Panc1 (cell line): Measurements from ENCODE around the gene CD28.

Source experiments
- CTCF ChIP-seq: fragments of 450-650 bp; IDR thresholded peaks from 2 replicates; pipeline ENCODE4 v1.5.1; 2017; ENCODE audit warnings: mild to moderate bottlenecking
- POLR2AphosphoS5 ChIP-seq: IDR thresholded peaks from 2 replicates; pipeline ENCODE4 v1.6.1; 2012; ENCODE audit warnings: mild to moderate bottlenecking, low read depth, low read length, moderate library complexity
- REST ChIP-seq, 2 experiments: IDR thresholded peaks; 2 replicates each; pipeline ENCODE4 v1.6.1; 2011 to 2012; ENCODE audit warnings: low read depth in 2 of 2, control low read depth in 1 of 2, low read length in 1 of 2, mild to moderate bottlenecking in 1 of 2, moderate library complexity in 1 of 2; ENCODE audit not compliant: insufficient read depth in 1 of 2
- SIN3A ChIP-seq: IDR thresholded peaks from 2 replicates; pipeline ENCODE4 v1.6.1; 2012; ENCODE audit warnings: low read depth, mild to moderate bottlenecking, low read length, moderate library complexity, borderline replicate concordance; ENCODE audit not compliant: insufficient read depth
- TCF7L2 ChIP-seq: IDR thresholded peaks from 2 replicates; pipeline ENCODE4 v1.6.1; 2011; ENCODE audit warnings: mild to moderate bottlenecking, low read depth, low read length, inconsistent platforms

- TF ChIP-seq CTCF: no peak
- TF ChIP-seq POLR2AphosphoS5: no peak
- no peak for TF ChIP-seq REST (IDR thresholded peaks at IDR 0.05; ENCODE audit: insufficient read depth in 1 of 2, low read depth in 2 of 2, low read length in 1 of 2)
- no peak for TF ChIP-seq TCF7L2
- no peak for TF ChIP-seq SIN3A
These were observed 12.2 kb upstream of the CD28 start for GRCh38 chr2:203694191-203694590.
